Tibial nerve (tissue), 4 donors: ENCODE measurements around the gene ZNF264. TPM values are rescaled to one million over a fixed set of nuclear protein-coding genes. Genes with fewer than 3 reads are reported as not detected.

ENCODE experiments used
- DNase-seq, 2 donors: peaks; one replicate each; pipeline ENCODE4 v3.0.0-alpha.2; 2019; ENCODE audit warnings: low spot score in 2 of 2
- H3K27ac ChIP-seq, 4 donors: fragments of 200-600 bp; sonication (generic) in 3 of 4; one replicate each; pipeline ENCODE4 v1.5.1; 2017 to 2019; ENCODE audit warnings: mild to moderate bottlenecking in 1 of 4
- H3K27me3 ChIP-seq, 2 donors: fragments of 200-600 bp; sonication (generic) in 1 of 2; one replicate each; pipeline versions ENCODE4 v1.5.1 to v1.6.0; 2017 to 2019
- H3K36me3 ChIP-seq, 3 donors: fragments of 200-600 bp; sonication (generic); one replicate each; pipeline ENCODE4 v1.5.1; 2018 to 2019
- H3K4me1 ChIP-seq, 4 donors: fragments of 200-600 bp; sonication (generic) in 3 of 4; one replicate each; pipeline ENCODE4 v1.5.1; 2017 to 2019
- H3K4me3 ChIP-seq, 4 donors: fragments of 200-600 bp; sonication (generic) in 3 of 4; one replicate each; pipeline ENCODE4 v1.5.1; 2017 to 2019; ENCODE audit warnings: mild to moderate bottlenecking in 1 of 4, moderate library complexity in 1 of 4
- H3K9me3 ChIP-seq, 4 donors: fragments of 200-600 bp; sonication (generic) in 3 of 4; one replicate each; pipeline ENCODE4 v1.5.1; 2017 to 2019
- EP300 ChIP-seq, 2 donors: sonication (generic); formaldehyde crosslinking; IDR thresholded peaks; one replicate each; pipeline ENCODE4 v1.6.1; 2017; ENCODE audit warnings: antibody characterized with exemption in 2 of 2, mild to moderate bottlenecking in 1 of 2
- POLR2A ChIP-seq, 2 donors: fragments of 450-650 bp; IDR thresholded peaks; one replicate each; pipeline ENCODE4 v1.6.1; 2017; ENCODE audit warnings: antibody characterized with exemption in 2 of 2, mild to moderate bottlenecking in 2 of 2, moderate library complexity in 2 of 2
- WGBS, 2 donors: methylation state at CpG; one replicate each; pipeline ENCODE4 v1.1.5; 2018; 5-methylcytosine and 5-hydroxymethylcytosine counted together
- small RNA-seq: library from RNA; depleted of rRNA; stranded (forward); fragments of <200 nt; gene quantifications from one replicate; pipeline ENCODE3, GENCODE V24; 2016
- total RNA-seq, 4 donors: library from RNA; depleted of rRNA; stranded (reverse); fragments of >200 nt; gene quantifications; one replicate each; pipeline ENCODE4 v1.1.0, GENCODE V29; 2016
- TF ChIP-seq, protein P1 (sequence below), 5 experiments: fragments of 200-600 bp in 3 of 5; fragments of 450-650 bp in 2 of 5; sonication (generic) in 3 of 5; IDR thresholded peaks; one replicate each; pipeline ENCODE4 v1.5.1; 2016 to 2019; ENCODE audit warnings: antibody characterized with exemption in 5 of 5, mild to moderate bottlenecking in 3 of 5, moderate library complexity in 2 of 5

ZNF264 gene
- total RNA-seq, 4 donors from 2014 or later, result 37.8 to 75.6 (median 55.6) TPM

DNA sequence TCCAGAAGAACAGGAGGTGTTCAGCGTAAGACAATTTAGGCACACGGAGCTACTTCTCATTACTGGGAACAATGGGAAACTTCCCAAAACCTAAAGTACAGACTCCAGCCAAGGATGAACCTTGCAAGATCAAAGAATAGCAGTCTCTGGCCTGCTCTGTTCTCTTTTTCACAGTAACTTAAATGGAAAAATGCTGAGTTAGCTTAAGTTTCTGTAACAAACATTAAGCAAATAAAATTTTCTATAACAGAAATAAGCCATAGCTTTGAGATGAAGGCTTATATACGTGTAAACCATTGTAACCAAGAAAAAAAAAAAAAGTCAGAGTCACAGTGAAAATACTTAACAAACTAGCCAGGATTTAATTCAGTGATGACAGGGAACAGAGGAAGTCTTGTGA is 70.7 kb downstream of the ZNF264 start:
- WGBS, 2 donors, result 89 to 91% methylated on average over 3 of the region's 3 CpGs
- Histone ChIP-seq H3K4me1 (no peaks in the 10 kb centered on the region), H3K27me3 (no peaks in the 10 kb centered on the region), H3K4me3 (no peak overlapping the region), H3K36me3 (peaks cover 0 to 68% (median 0%) of the 10 kb centered on the region in 3 donors), H3K27ac (no peak overlapping the region), H3K9me3 (peaks cover 0 to 88% (median 17%) of the 10 kb centered on the region in 4 donors)
- TF ChIP-seq POLR2A (IDR thresholded peaks at IDR 0.05), result no peak
- no peak for DNase-seq

DNA sequence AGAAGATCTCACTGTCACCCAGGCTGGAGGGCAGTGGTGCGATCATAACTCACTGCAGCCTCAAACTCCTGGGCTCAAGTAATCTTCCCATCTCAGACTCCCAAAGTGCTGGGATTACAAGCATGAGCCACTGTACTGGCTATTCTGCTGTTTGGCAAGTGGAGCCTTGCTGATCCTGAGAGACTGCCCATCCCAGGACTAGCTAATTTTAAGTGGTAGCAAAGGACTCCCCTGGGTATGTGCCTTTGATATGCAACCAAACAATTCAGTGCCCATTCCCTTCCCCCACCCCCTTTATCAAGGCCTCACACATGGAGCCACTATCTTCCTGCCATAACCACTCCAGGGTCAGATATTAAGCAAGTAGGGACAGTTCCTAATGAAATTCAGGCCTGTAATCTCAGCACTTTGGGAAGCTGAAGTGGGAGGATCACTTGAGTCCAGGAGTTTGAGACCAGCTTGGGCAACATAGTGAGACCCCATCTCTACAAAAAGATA is 72.0 kb downstream of the ZNF264 start:
- Histone ChIP-seq H3K36me3 (peaks cover 0 to 69% (median 0%) of the 10 kb centered on the region in 3 donors), H3K9me3 (peaks cover 0 to 80% (median 15%) of the 10 kb centered on the region in 4 donors), H3K4me3 (no peak overlapping the region), H3K27me3 (no peaks in the 10 kb centered on the region), H3K27ac (no peak overlapping the region), H3K4me1 (no peaks in the 10 kb centered on the region)
- no peak for DNase-seq
- TF ChIP-seq EP300 (IDR thresholded peaks at IDR 0.05), result no peak
- TF ChIP-seq, protein P1, sequence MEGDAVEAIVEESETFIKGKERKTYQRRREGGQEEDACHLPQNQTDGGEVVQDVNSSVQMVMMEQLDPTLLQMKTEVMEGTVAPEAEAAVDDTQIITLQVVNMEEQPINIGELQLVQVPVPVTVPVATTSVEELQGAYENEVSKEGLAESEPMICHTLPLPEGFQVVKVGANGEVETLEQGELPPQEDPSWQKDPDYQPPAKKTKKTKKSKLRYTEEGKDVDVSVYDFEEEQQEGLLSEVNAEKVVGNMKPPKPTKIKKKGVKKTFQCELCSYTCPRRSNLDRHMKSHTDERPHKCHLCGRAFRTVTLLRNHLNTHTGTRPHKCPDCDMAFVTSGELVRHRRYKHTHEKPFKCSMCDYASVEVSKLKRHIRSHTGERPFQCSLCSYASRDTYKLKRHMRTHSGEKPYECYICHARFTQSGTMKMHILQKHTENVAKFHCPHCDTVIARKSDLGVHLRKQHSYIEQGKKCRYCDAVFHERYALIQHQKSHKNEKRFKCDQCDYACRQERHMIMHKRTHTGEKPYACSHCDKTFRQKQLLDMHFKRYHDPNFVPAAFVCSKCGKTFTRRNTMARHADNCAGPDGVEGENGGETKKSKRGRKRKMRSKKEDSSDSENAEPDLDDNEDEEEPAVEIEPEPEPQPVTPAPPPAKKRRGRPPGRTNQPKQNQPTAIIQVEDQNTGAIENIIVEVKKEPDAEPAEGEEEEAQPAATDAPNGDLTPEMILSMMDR (IDR thresholded peaks at IDR 0.05), result no peak
- 100% methylated on average over 1 of the region's 1 CpG for WGBS, 2 donors

DNA sequence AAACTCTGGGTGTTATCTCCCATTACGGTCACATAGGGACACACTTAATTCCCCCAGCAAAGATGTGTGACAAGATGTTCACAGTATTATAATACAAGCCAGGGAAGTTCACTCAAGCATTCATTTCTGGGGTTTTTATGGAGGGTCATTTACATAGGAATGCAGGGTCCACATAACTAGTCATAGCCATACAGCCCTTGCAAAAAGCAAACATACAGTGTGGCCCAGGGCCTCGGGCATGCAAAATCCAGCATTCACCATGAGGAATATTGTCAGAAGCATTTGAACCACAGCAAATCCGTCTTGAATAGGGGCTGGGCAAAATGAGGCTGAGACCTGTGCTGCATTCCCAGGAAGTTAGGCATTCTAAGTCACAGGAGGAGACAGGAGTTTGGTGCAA is 76.0 kb downstream of the ZNF264 start:
- Histone ChIP-seq H3K36me3 (peaks cover 0 to 51% (median 0%) of the 10 kb centered on the region in 3 donors), H3K27me3 (no peaks in the 10 kb centered on the region), H3K4me1 (no peaks in the 10 kb centered on the region), H3K27ac (no peak overlapping the region), H3K4me3 (no peak overlapping the region), H3K9me3 (peaks cover 0 to 44% (median 3%) of the 10 kb centered on the region in 4 donors)
- WGBS, 2 donors, result 73 to 80% methylated on average over 3 of the region's 3 CpGs
- no peak for DNase-seq
- TF ChIP-seq, protein P1 (IDR thresholded peaks at IDR 0.05), result no peak
- TF ChIP-seq EP300 (IDR thresholded peaks at IDR 0.05) (no peak), POLR2A (IDR thresholded peaks at IDR 0.05) (no peak)

DNA sequence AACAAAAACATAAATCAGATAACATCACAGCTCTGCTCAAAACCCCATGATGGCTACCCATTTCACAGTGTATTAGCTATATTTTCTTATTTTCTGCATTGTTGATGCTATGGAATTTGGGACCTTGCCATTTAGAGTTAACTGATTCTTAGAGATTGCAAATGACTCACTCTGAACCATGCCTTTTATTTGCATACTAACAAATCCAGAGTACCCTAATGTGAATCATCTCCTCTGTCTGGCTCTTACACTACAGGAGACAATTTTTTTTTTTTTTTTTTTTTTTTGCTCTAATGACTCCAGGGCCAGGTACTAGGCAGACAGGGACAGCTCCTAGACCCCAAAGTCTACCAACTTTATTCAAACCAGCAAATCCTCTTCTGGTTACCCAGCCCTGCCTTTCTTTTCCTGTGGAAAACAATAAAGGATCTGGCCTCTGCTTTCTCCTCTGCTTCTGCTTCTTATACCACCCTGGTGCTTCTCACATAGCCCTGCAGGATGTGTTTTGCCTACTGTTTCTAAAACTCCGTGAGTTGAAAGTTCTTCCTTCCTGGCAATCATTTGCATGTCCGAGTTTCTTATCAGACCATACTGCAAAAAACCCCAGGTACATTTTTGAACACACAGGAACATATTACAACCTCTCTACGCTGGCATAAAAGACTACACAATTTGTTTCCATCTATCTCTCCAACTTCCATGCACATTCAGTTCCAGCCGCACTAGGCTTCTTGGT is 78.4 kb downstream of the ZNF264 start:
- WGBS, 2 donors, result 85 to 93% methylated on average over 4 of the region's 4 CpGs
- H3K4me3 ChIP-seq, result no peak overlapping the region
- peaks cover 0 to 27% (median 3%) of the 10 kb centered on the region in 4 donors for H3K9me3 ChIP-seq
- H3K36me3 ChIP-seq, result peaks cover 0 to 62% (median 0%) of the 10 kb centered on the region in 3 donors
- DNase-seq, result no peak
- H3K4me1 ChIP-seq, result no peaks in the 10 kb centered on the region
- no peak overlapping the region for H3K27ac ChIP-seq
- TF ChIP-seq EP300 (IDR thresholded peaks at IDR 0.05) (no peak), POLR2A (IDR thresholded peaks at IDR 0.05) (no peak)
- TF ChIP-seq, protein P1 (IDR thresholded peaks at IDR 0.05), result no peak
- H3K27me3 ChIP-seq, result no peaks in the 10 kb centered on the region

DNA sequence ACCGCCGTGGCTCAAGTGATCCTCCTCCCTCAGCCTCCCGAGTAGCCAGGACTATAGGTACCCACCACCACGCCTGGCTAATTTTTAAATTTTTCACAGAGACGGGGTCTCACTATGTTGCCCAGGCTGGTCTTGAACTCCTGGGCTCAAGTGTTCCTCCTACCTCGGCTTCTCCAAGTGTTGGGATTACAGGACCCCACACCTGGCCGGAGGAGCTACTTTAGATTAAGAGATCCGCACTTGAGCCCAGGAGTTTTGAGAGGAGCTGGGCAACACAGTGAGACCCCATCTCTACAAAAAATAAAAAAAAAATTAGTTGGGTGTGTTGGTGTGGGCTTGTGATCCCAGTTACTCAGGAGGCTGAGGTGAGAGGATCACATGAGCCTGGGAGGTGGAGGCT is 80.0 kb downstream of the ZNF264 start:
- H3K27me3 ChIP-seq, result no peaks in the 10 kb centered on the region
- H3K36me3 ChIP-seq, result peaks cover 0 to 61% (median 0%) of the 10 kb centered on the region in 3 donors
- TF ChIP-seq EP300 (IDR thresholded peaks at IDR 0.05) (no peak), POLR2A (IDR thresholded peaks at IDR 0.05) (no peak)
- TF ChIP-seq, protein P1 (IDR thresholded peaks at IDR 0.05), result no peak
- 94 to 95% methylated on average over 8 of the region's 8 CpGs for WGBS, 2 donors
- no peak overlapping the region for H3K4me3 ChIP-seq
- no peak overlapping the region for H3K27ac ChIP-seq
- peaks cover 0 to 13% (median 0%) of the 10 kb centered on the region in 4 donors for H3K9me3 ChIP-seq
- H3K4me1 ChIP-seq, result no peaks in the 10 kb centered on the region
- no peak for DNase-seq

Small RNA genes within 50 kb of the gene (small RNA-seq; reads per million reads assigned to genes)
- not detected for gene AC025588.3

Other genes with a start within 250 kb of the ZNF264 start
- not detected for gene USP29, start 71.5 kb upstream of the ZNF264 start, total RNA-seq
- gene ZIM3, start 46.3 kb upstream of the ZNF264 start, total RNA-seq, result not detected
- gene DUXA, start 24.0 kb upstream of the ZNF264 start, total RNA-seq, result 1 to 10 TPM in 1 of 4 donors, not detected in 3; 5.5 TPM
- 1 to 10 TPM in 3 of 4 donors, not detected in 1; 1.0 to 5.2 (median 1.8) TPM for gene AURKC, start 39.5 kb downstream of the ZNF264 start, total RNA-seq
- gene ZNF805, start 49.1 kb downstream of the ZNF264 start, total RNA-seq, result 10 to 100 TPM; 16.2 to 24.7 (median 20.3) TPM
- gene ZNF460, start 89.0 kb downstream of the ZNF264 start, total RNA-seq, result 10 to 100 TPM; 68.4 to 94.3 (median 85.1) TPM
- gene ZNF543, start 129.0 kb downstream of the ZNF264 start, total RNA-seq, result 10 to 100 TPM in 1 of 4 donors, 1 to 10 TPM in 3; 7.3 to 10.6 (median 7.9) TPM
- 1 to 10 TPM; 5.1 to 7.6 (median 6.0) TPM for gene ZNF304, start 159.8 kb downstream of the ZNF264 start, total RNA-seq
- gene TRAPPC2B, start 172.1 kb downstream of the ZNF264 start, total RNA-seq, result 10 to 100 TPM in 3 of 4 donors, 1 to 10 TPM in 1; 4.8 to 20.6 (median 18.8) TPM
- gene ZNF547, start 172.1 kb downstream of the ZNF264 start, total RNA-seq, result 1 to 10 TPM in 2 of 4 donors, under 1 TPM in 2; 0.78 to 1.8 (median 1.1) TPM
- gene ZNF548, start 198.4 kb downstream of the ZNF264 start, total RNA-seq, result 10 to 100 TPM; 19.8 to 40.0 (median 31.2) TPM
- 10 to 100 TPM in 3 of 4 donors, 1 to 10 TPM in 1; 9.4 to 27.3 (median 14.9) TPM for gene ZNF17, start 219.7 kb downstream of the ZNF264 start, total RNA-seq
- gene ZNF749, start 243.8 kb downstream of the ZNF264 start, total RNA-seq, result 1 to 10 TPM; 3.1 to 7.8 (median 4.5) TPM